Embryonic facial prominence (tissue), 1 donor: ENCODE data around the gene C1orf35.

Experiments
- DNase-seq: peaks from one replicate; pipeline ENCODE4 v3.0.0-alpha.2; 2016; ENCODE audit errors: extremely low spot score

The C1orf35 gene

GRCh38 chr1:228102791-228103620 lies at the start of gene C1orf35:
Gene C1orf35, minus strand, starts transcription at chr1:228103325. Its CDS starts 98 bp downstream, at chr1:228103227.
- peak; percentile 88 for DNase-seq

GRCh38 chr1:228152918-228153258 lies 49.8 kb upstream of the C1orf35 start:
- no peak for DNase-seq

- no peak for DNase-seq
These were observed 49.2 kb upstream of the C1orf35 start for GRCh38 chr1:228152097-228152917.

GRCh38 chr1:228151180-228151925 lies 48.2 kb upstream of the C1orf35 start:
- DNase-seq: no peak

- no peak for DNase-seq
These were observed 47.5 kb upstream of the C1orf35 start for GRCh38 chr1:228150461-228151179.

GRCh38 chr1:228150120-228150460 lies 47.0 kb upstream of the C1orf35 start:
- DNase-seq: no peak

- DNase-seq: no peak
These were observed 46.4 kb upstream of the C1orf35 start, which contains the start of gene GJC2 for GRCh38 chr1:228149406-228150119. Gene GJC2, plus strand, starts transcription at chr1:228149930. Its CDS starts 7,829 bp downstream, at chr1:228157759.

- DNase-seq: no peak
These were observed 45.8 kb upstream of the C1orf35 start for GRCh38 chr1:228148935-228149405.

GRCh38 chr1:228148196-228148861 lies 45.2 kb upstream of the C1orf35 start:
- DNase-seq: no peak

- DNase-seq: no peak
These were observed 44.6 kb upstream of the C1orf35 start for GRCh38 chr1:228147768-228148167.

GRCh38 chr1:228147151-228147693 lies 44.1 kb upstream of the C1orf35 start:
- no peak for DNase-seq

GRCh38 chr1:228146417-228147150 lies 43.5 kb upstream of the C1orf35 start:
- DNase-seq: no peak

- no peak for DNase-seq
These were observed 42.6 kb upstream of the C1orf35 start for GRCh38 chr1:228145463-228146416.

GRCh38 chr1:228144993-228145343 lies 41.8 kb upstream of the C1orf35 start:
- no peak for DNase-seq

- DNase-seq: no peak
These were observed 41.3 kb upstream of the C1orf35 start for GRCh38 chr1:228144193-228144992.

GRCh38 chr1:228143480-228144192 lies 40.5 kb upstream of the C1orf35 start:
- no peak for DNase-seq

GRCh38 chr1:228142701-228143136 lies 39.6 kb upstream of the C1orf35 start:
- DNase-seq: no peak
